Femur (tissue), 1 donor: ENCODE measurements around the gene MOV10L1.
"Not testable (repeated sequence)": the region's sequence is repeated elsewhere in the genome, so short reads cannot be mapped to it uniquely, and the experiment has no call there.

ENCODE experiments used
- DNase-seq: peaks from one replicate; pipeline ENCODE4 v3.0.0-alpha.2; 2017

Gene MOV10L1

GRCh38 chr22:50161508-50162390 lies 71.9 kb downstream of the MOV10L1 start:
- no peak for DNase-seq

GRCh38 chr22:50162391-50162956 lies 72.7 kb downstream of the MOV10L1 start:
- DNase-seq = no peak

GRCh38 chr22:50165436-50166123 lies 75.8 kb downstream of the MOV10L1 start:
- DNase-seq = peak; percentile 15

GRCh38 chr22:50167689-50168489 lies 78.1 kb downstream of the MOV10L1 start:
- DNase-seq = peak; percentile 10

GRCh38 chr22:50168490-50169180 lies 78.8 kb downstream of the MOV10L1 start:
- not testable (repeated sequence) for DNase-seq

GRCh38 chr22:50169181-50169759 lies 79.5 kb downstream of the MOV10L1 start:
- DNase-seq = peak; percentile 19

- DNase-seq = peak; percentile 32
Observed at GRCh38 chr22:50169774-50170341, 80.1 kb downstream of the MOV10L1 start.

GRCh38 chr22:50170453-50171318 lies 80.9 kb downstream of the MOV10L1 start, which contains the start of gene PANX2:
TSS of gene PANX2 (plus strand) at chr22:50170731. CDS start at chr22:50170731, 0 bp downstream.
- DNase-seq = peak; percentile 39

- peak; percentile 37 for DNase-seq
Observed at GRCh38 chr22:50171319-50171964, 81.6 kb downstream of the MOV10L1 start.

- no peak for DNase-seq
Observed at GRCh38 chr22:50171965-50172421, 82.2 kb downstream of the MOV10L1 start.

- peak; percentile 22 for DNase-seq
Observed at GRCh38 chr22:50173311-50173982, 83.6 kb downstream of the MOV10L1 start.

- DNase-seq = no peak
Observed at GRCh38 chr22:50173983-50174355, 84.2 kb downstream of the MOV10L1 start.

GRCh38 chr22:50174382-50175190 lies 84.8 kb downstream of the MOV10L1 start:
- peak; percentile 17 for DNase-seq

GRCh38 chr22:50175191-50175461 lies 85.3 kb downstream of the MOV10L1 start:
- peak; percentile 15 for DNase-seq

GRCh38 chr22:50175921-50176849 lies 86.4 kb downstream of the MOV10L1 start:
- DNase-seq = peak; percentile 24

GRCh38 chr22:50176850-50177536 lies 87.2 kb downstream of the MOV10L1 start:
- peak; percentile 15 for DNase-seq
